DND-41 (cell line): ENCODE results near the gene RIF1.

Experiments used
- ATAC-seq: fragments of 200-7000 bp; cut with Tn5 transposase; 3 replicates; pipeline ENCODE4 v1.9.1; 2021; ENCODE audit warnings: low read depth; ENCODE audit not compliant: insufficient read depth
- DNase-seq: peaks from one replicate; pipeline ENCODE4 v3.0.0-alpha.2; 2020
- H2AFZ ChIP-seq: 2 replicates; pipeline ENCODE4 v1.6.0; 2012; ENCODE audit warnings: low read depth, low read length
- H3K27ac ChIP-seq: 2 replicates; pipeline ENCODE4 v1.5.1; 2012; ENCODE audit warnings: low read length, inconsistent platforms
- H3K27me3 ChIP-seq: fragments of 200-600 bp; sonication (generic); 2 replicates; pipeline ENCODE4 v1.6.0; 2012; ENCODE audit warnings: low read length, mild to moderate bottlenecking, inconsistent platforms; ENCODE audit not compliant: insufficient read depth, poor library complexity
- H3K36me3 ChIP-seq: 2 replicates; pipeline ENCODE4 v1.5.1; 2012; ENCODE audit warnings: low read length, inconsistent platforms; ENCODE audit not compliant: insufficient read depth
- H3K4me1 ChIP-seq: 2 replicates; pipeline ENCODE4 v1.5.1; 2012; ENCODE audit warnings: mild to moderate bottlenecking, low read length; ENCODE audit not compliant: insufficient read depth
- H3K4me2 ChIP-seq: 2 replicates; pipeline ENCODE4 v1.6.0; 2012; ENCODE audit warnings: mild to moderate bottlenecking, moderate library complexity, low read length, inconsistent platforms; ENCODE audit not compliant: insufficient read depth
- H3K4me3 ChIP-seq, 2 experiments: fragments of 200-600 bp in 1 of 2; shearing (Covaris generic) in 1 of 2; 2 replicates each; pipeline ENCODE4 v1.5.1; 2012 to 2016; ENCODE audit warnings: inconsistent platforms in 2 of 2, low read length in 2 of 2, mild to moderate bottlenecking in 2 of 2, low read depth in 1 of 2, moderate library complexity in 1 of 2
- H3K79me2 ChIP-seq: 2 replicates; pipeline ENCODE4 v1.6.0; 2012; ENCODE audit warnings: low read length, inconsistent platforms; ENCODE audit not compliant: insufficient read depth
- H3K9ac ChIP-seq: 2 replicates; pipeline ENCODE4 v1.6.0; 2012; ENCODE audit warnings: low read depth, mild to moderate bottlenecking, inconsistent platforms, low read length, moderate library complexity
- H3K9me3 ChIP-seq: 2 replicates; pipeline ENCODE4 v1.5.1; 2012; ENCODE audit warnings: low read length, moderate library complexity, mild to moderate bottlenecking, inconsistent platforms; ENCODE audit not compliant: insufficient read depth, severe bottlenecking
- H4K20me1 ChIP-seq: 2 replicates; pipeline ENCODE4 v1.6.0; 2012; ENCODE audit warnings: low read length; ENCODE audit not compliant: insufficient read depth
- EZH2 ChIP-seq: IDR thresholded peaks from 3 replicates; pipeline ENCODE4 v1.6.1; 2012; ENCODE audit warnings: borderline replicate concordance, low read depth, mild to moderate bottlenecking, moderate library complexity, low read length, inconsistent platforms; ENCODE audit not compliant: severe bottlenecking
- TF ChIP-seq, protein P1 (sequence below): IDR thresholded peaks from 2 replicates; pipeline ENCODE4 v1.5.1; 2012; ENCODE audit warnings: borderline replicate concordance, low read length, moderate library complexity, mild to moderate bottlenecking; ENCODE audit not compliant: poor library complexity, severe bottlenecking; ENCODE audit errors: extremely low read depth

Gene RIF1

DNA sequence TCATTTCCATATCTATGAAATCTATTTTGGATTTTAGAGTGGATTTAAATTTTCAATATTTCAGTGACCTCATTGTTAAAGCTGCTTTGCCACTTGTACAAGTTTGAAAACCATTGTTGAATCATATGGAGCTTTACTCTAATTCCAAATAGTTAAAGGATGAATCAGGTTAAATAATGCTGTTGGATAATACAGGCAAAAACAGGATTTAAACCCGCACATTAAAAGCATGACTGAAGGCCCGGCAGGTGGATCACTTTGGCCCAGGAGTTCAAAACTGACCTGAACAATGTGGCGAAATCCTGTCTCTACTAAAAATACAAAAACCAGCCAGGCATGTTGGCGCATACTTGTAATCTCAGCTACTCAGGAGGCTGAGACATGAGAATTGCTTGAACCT lies 68.3 kb downstream of the RIF1 start:
- H3K27me3 ChIP-seq, result no peaks in the 10 kb centered on the region
- H3K9me3 ChIP-seq, result no peaks in the 10 kb centered on the region
- no peak overlapping the region for H3K4me2 ChIP-seq
- TF ChIP-seq, protein P1, sequence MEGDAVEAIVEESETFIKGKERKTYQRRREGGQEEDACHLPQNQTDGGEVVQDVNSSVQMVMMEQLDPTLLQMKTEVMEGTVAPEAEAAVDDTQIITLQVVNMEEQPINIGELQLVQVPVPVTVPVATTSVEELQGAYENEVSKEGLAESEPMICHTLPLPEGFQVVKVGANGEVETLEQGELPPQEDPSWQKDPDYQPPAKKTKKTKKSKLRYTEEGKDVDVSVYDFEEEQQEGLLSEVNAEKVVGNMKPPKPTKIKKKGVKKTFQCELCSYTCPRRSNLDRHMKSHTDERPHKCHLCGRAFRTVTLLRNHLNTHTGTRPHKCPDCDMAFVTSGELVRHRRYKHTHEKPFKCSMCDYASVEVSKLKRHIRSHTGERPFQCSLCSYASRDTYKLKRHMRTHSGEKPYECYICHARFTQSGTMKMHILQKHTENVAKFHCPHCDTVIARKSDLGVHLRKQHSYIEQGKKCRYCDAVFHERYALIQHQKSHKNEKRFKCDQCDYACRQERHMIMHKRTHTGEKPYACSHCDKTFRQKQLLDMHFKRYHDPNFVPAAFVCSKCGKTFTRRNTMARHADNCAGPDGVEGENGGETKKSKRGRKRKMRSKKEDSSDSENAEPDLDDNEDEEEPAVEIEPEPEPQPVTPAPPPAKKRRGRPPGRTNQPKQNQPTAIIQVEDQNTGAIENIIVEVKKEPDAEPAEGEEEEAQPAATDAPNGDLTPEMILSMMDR, result no peak
- no peak for TF ChIP-seq EZH2
- H3K9ac ChIP-seq, result no peak overlapping the region
- peaks cover 95% of the 10 kb centered on the region for H3K36me3 ChIP-seq
- DNase-seq, result no peak
- peaks cover 16% of the 10 kb centered on the region; the same call in 1 of the 2 replicates for H3K79me2 ChIP-seq
- H3K4me3 ChIP-seq, result no peak overlapping the region
- H2AFZ ChIP-seq, result no peak overlapping the region
- H3K27ac ChIP-seq, result no peak overlapping the region
- ATAC-seq, result no peak
- H4K20me1 ChIP-seq, result peaks cover 2% of the 10 kb centered on the region; the same call in 1 of the 2 replicates
- no peaks in the 10 kb centered on the region for H3K4me1 ChIP-seq

DNA sequence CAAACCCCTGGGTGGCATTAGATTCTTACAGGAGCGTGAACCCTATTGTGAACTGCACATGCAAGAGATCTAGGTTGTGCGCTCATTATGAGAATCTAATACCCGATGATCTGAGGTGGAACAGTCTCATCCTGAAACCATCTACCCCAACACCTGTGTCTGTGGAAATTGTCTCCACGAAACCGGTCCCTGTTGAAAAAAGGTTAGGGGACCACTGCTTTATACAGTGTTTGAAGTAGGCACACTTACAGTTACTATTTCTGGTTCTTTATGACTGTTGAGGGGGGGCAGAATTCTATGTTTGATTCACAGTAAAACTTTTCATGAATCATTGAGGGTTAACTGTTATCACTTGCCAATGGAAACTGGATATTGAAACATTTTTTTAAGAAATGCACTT lies 72.0 kb downstream of the RIF1 start:
- Histone ChIP-seq H3K9ac (no peak overlapping the region), H3K36me3 (peaks cover 79% of the 10 kb centered on the region), H3K4me1 (no peaks in the 10 kb centered on the region), H3K4me3 (no peak overlapping the region), H3K4me2 (no peak overlapping the region), H3K27ac (no peak overlapping the region), H2AFZ (no peak overlapping the region), H4K20me1 (peaks cover 6% of the 10 kb centered on the region; the same call in 1 of the 2 replicates), H3K79me2 (peaks cover 3% of the 10 kb centered on the region; the same call in 1 of the 2 replicates), H3K9me3 (no peaks in the 10 kb centered on the region), H3K27me3 (no peaks in the 10 kb centered on the region)
- TF ChIP-seq, protein P1, result no peak
- no peak for TF ChIP-seq EZH2
- DNase-seq, result no peak
- no peak for ATAC-seq

DNA sequence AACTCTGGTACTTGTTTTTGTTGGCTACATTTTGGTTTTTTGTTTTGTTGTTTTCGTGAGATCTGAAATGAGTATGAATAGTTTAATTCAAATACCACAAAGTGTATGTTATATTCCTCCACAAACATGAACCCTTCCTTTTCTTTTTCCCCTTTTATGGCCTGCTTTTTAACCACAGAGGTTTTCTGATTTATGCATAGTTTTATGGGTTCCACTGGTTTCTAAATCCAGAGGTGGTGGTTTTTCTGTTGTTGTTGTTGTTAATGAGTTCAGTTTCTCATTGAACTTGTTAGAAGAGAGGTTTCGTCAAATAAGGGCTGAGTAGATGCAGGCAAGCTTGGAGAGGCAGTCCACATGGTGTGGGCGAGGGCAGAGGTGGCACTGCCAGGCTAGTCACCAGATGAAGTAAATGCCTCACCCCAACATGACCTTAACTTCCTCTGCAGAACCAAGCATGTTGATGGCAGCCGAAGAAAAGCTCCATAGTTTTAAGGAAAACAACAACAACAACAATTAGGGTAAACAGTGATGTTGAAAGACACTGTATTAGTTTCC lies 72.5 kb downstream of the RIF1 start:
- H3K27ac ChIP-seq, result no peak overlapping the region
- H3K9ac ChIP-seq, result no peak overlapping the region
- no peaks in the 10 kb centered on the region for H3K4me1 ChIP-seq
- H4K20me1 ChIP-seq, result peaks cover 6% of the 10 kb centered on the region; the same call in 1 of the 2 replicates
- H2AFZ ChIP-seq, result no peak overlapping the region
- H3K36me3 ChIP-seq, result peaks cover 74% of the 10 kb centered on the region
- no peak overlapping the region for H3K4me3 ChIP-seq
- TF ChIP-seq, protein P1, result no peak
- TF ChIP-seq EZH2, result no peak
- ATAC-seq, result no peak
- no peak for DNase-seq
- no peaks in the 10 kb centered on the region for H3K27me3 ChIP-seq
- no peaks in the 10 kb centered on the region for H3K9me3 ChIP-seq
- H3K79me2 ChIP-seq, result peaks cover 3% of the 10 kb centered on the region; the same call in 1 of the 2 replicates
- H3K4me2 ChIP-seq, result no peak overlapping the region
